NOMO-1 (cell line): Measurements from ENCODE around the gene INTS6.

Source experiments
- DNase-seq, 2 experiments: peaks; one replicate each; lab custom pipeline; 2025; ENCODE audit not compliant: unreplicated experiment in 2 of 2; lab: John Stamatoyannopoulos, UW

INTS6 gene

GRCh38 chr13:51325837-51326236, 127.0 kb downstream of the INTS6 start:
- no peak for DNase-seq

GRCh38 chr13:51324714-51325420, 128.0 kb downstream of the INTS6 start:
- no peak for DNase-seq

- DNase-seq: no peak
Observed at GRCh38 chr13:51323824-51324511, 128.9 kb downstream of the INTS6 start.

GRCh38 chr13:51322826-51323225, 130.0 kb downstream of the INTS6 start:
- no peak for DNase-seq

- no peak for DNase-seq
Observed at GRCh38 chr13:51321836-51322235, 131.0 kb downstream of the INTS6 start.

- no peak for DNase-seq
Observed at GRCh38 chr13:51318876-51319275, 134.0 kb downstream of the INTS6 start.

GRCh38 chr13:51318015-51318414, 134.8 kb downstream of the INTS6 start:
- DNase-seq: no peak

- DNase-seq: no peak
Observed at GRCh38 chr13:51317262-51317661, 135.6 kb downstream of the INTS6 start.

- DNase-seq: no peak
Observed at GRCh38 chr13:51313619-51314018, 139.2 kb downstream of the INTS6 start.

GRCh38 chr13:51311957-51312520, 140.8 kb downstream of the INTS6 start:
- DNase-seq: no peak
